Vagina (tissue), 2 donors: ENCODE data around the gene COPZ1.

Experiments
- CTCF ChIP-seq, 3 experiments: fragments of 450-650 bp in 2 of 3; fragments of 200-600 bp in 1 of 3; sonication (generic) in 1 of 3; IDR thresholded peaks; one replicate each; pipeline ENCODE4 v1.5.1; 2017 to 2019; ENCODE audit warnings: antibody characterized with exemption in 3 of 3, mild to moderate bottlenecking in 2 of 3, moderate library complexity in 2 of 3
- POLR2A ChIP-seq, 2 donors: fragments of 450-650 bp; IDR thresholded peaks; one replicate each; pipeline ENCODE4 v1.6.1; 2017; ENCODE audit warnings: antibody characterized with exemption in 2 of 2, mild to moderate bottlenecking in 2 of 2, moderate library complexity in 2 of 2
- POLR2AphosphoS5 ChIP-seq, 2 donors: sonication (generic); formaldehyde crosslinking; IDR thresholded peaks; one replicate each; pipeline ENCODE4 v1.9.0; 2017; ENCODE audit warnings: antibody characterized with exemption in 2 of 2, mild to moderate bottlenecking in 2 of 2, low read depth in 1 of 2; ENCODE audit not compliant: insufficient read depth in 1 of 2

DNA sequence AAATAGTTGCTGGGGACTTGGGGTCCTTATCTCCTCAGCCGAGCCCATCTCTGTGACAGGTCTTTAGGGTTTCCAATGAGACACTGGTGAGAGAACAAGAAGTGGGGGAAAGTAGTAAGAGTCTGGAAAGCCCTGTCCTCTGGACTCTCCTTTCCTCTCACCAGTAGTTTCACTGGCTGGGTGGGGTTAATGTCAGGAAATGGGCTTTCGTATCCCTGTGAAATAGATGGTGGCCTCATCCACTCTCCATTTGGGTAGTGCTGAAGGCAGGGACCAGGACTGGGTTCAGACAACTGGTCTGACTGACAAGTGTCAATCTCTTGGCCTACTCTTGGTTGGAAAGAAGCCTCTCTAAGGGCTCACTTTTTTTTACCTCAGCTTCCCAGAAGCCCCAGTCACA is 52.1 kb downstream of the COPZ1 start:
- no peak for TF ChIP-seq CTCF (IDR thresholded peaks at IDR 0.05)
- TF ChIP-seq POLR2A (IDR thresholded peaks at IDR 0.05): no peak
- no peak for TF ChIP-seq POLR2AphosphoS5 (IDR thresholded peaks at IDR 0.05; ENCODE audit: insufficient read depth in 1 of 2, low read depth in 1 of 2)
